Measurements from ENCODE around the gene FASTKD1.
A peak's percentile ranks its signal among the peaks of the same experiment; 100 is the strongest.

The FASTKD1 gene

GRCh38 chr2:169528271-169528701 lies 45.4 kb downstream of the FASTKD1 start:
- ATAC-seq, result peak; percentile 91

GRCh38 chr2:169526451-169526850 lies 47.2 kb downstream of the FASTKD1 start:
- no peak for ATAC-seq
- TF ChIP-seq BACH2 (CRISPR knock-in tag; IDR thresholded peaks at IDR 0.05; ENCODE audit: borderline replicate concordance), result no peak
- TF ChIP-seq ZNF565 (CRISPR knock-in tag; conservative IDR thresholded peaks at IDR 0.05; ENCODE audit: low read depth), result no peak
- no peak for TF ChIP-seq PPARA (CRISPR knock-in tag; IDR thresholded peaks at IDR 0.05; ENCODE audit: borderline replicate concordance)
- TF ChIP-seq OSR1 (CRISPR knock-in tag; IDR thresholded peaks at IDR 0.05), result no peak
- TF ChIP-seq ZFP3 (CRISPR knock-in tag; IDR thresholded peaks at IDR 0.05), result no peak
- no peak for TF ChIP-seq CSDC2 (CRISPR knock-in tag; IDR thresholded peaks at IDR 0.05)
- TF ChIP-seq POU6F1 (CRISPR knock-in tag; IDR thresholded peaks at IDR 0.05; ENCODE audit: borderline replicate concordance, low read depth), result no peak
- TF ChIP-seq ZNF70 (CRISPR knock-in tag; IDR thresholded peaks at IDR 0.05), result no peak
- TF ChIP-seq SNAI2 (CRISPR knock-in tag; IDR thresholded peaks at IDR 0.05), result no peak

More at GRCh38 chr2:169528271-169528701, 45.4 kb downstream of the FASTKD1 start:
- TF ChIP-seq CSRNP3 (CRISPR knock-in tag; IDR thresholded peaks at IDR 0.05), result no peak
- no peak for TF ChIP-seq BACH2 (CRISPR knock-in tag; IDR thresholded peaks at IDR 0.05; ENCODE audit: borderline replicate concordance)
- no peak for TF ChIP-seq ZNF70 (CRISPR knock-in tag; IDR thresholded peaks at IDR 0.05)
- no peak for TF ChIP-seq TSHZ2 (CRISPR knock-in tag; IDR thresholded peaks at IDR 0.05)
- no peak for TF ChIP-seq ZNF565 (CRISPR knock-in tag; conservative IDR thresholded peaks at IDR 0.05; ENCODE audit: low read depth)
- no peak for TF ChIP-seq POU6F1 (CRISPR knock-in tag; IDR thresholded peaks at IDR 0.05; ENCODE audit: borderline replicate concordance, low read depth)
- no peak for TF ChIP-seq ARNTL (CRISPR knock-in tag; IDR thresholded peaks at IDR 0.05; ENCODE audit: borderline replicate concordance, low read depth)
- no peak for TF ChIP-seq ZFP3 (CRISPR knock-in tag; IDR thresholded peaks at IDR 0.05)
- TF ChIP-seq PATZ1 (CRISPR knock-in tag; IDR thresholded peaks at IDR 0.05; ENCODE audit: borderline replicate concordance), result no peak
- TF ChIP-seq RARB (CRISPR knock-in tag; IDR thresholded peaks at IDR 0.05), result no peak
- no peak for TF ChIP-seq PPARA (CRISPR knock-in tag; IDR thresholded peaks at IDR 0.05; ENCODE audit: borderline replicate concordance)
- TF ChIP-seq CREB5 (CRISPR knock-in tag; IDR thresholded peaks at IDR 0.05; ENCODE audit: low read depth), result no peak
- TF ChIP-seq TCF4 (CRISPR knock-in tag; IDR thresholded peaks at IDR 0.05; ENCODE audit: borderline replicate concordance), result no peak
- no peak for TF ChIP-seq TOX (CRISPR knock-in tag; IDR thresholded peaks at IDR 0.05; ENCODE audit: borderline replicate concordance)
- no peak for TF ChIP-seq GLIS3 (CRISPR knock-in tag; IDR thresholded peaks at IDR 0.05)
- TF ChIP-seq ISL1 (CRISPR knock-in tag; IDR thresholded peaks at IDR 0.05), result no peak
- TF ChIP-seq CSDC2 (CRISPR knock-in tag; IDR thresholded peaks at IDR 0.05), result no peak
- no peak for TF ChIP-seq ZNF8 (CRISPR knock-in tag; IDR thresholded peaks at IDR 0.05)
